Measurements from ENCODE around the gene MXD3. TPM values are rescaled to one million over a fixed set of nuclear protein-coding genes. Genes with fewer than 3 reads are reported as not detected.
A peak's percentile ranks its signal among the peaks of the same experiment; 100 is the strongest.

MXD3 gene
- polyA plus RNA-seq, 1 donor from 2014 or later: 4.1 TPM

DNA sequence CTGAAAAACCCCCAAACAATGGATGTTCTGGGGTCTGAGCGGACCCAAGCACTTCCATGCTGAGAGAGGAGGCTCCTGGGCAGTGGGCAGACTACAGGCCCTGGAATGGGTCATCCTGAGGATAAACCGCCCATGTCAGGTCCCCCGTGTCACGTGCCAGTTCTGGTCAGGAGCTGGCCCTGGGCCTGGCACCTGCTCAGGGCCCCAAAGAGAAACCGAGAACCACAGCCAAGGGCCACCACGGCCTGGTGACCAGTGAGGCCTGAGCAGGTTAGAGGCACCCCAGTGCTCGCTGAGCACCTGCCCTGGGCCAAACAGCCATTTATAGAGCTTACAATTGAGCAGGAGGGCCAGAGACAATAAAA is 24.0 kb upstream of the MXD3 start:
- H3K4me1 Mint-ChIP-seq: peaks cover under 1 to 13% (median 3%) of the 10 kb centered on the region in 3 donors
- H3K36me3 Mint-ChIP-seq: peaks cover 2% of the 10 kb centered on the region
- peak overlapping the region in 1 of 3 donors; percentile 50 for H3K27ac Mint-ChIP-seq
- H3K4me3 Mint-ChIP-seq: no peak overlapping the region
- no peaks in the 10 kb centered on the region for H3K27me3 Mint-ChIP-seq
- H3K9me3 Mint-ChIP-seq: no peaks in the 10 kb centered on the region

DNA sequence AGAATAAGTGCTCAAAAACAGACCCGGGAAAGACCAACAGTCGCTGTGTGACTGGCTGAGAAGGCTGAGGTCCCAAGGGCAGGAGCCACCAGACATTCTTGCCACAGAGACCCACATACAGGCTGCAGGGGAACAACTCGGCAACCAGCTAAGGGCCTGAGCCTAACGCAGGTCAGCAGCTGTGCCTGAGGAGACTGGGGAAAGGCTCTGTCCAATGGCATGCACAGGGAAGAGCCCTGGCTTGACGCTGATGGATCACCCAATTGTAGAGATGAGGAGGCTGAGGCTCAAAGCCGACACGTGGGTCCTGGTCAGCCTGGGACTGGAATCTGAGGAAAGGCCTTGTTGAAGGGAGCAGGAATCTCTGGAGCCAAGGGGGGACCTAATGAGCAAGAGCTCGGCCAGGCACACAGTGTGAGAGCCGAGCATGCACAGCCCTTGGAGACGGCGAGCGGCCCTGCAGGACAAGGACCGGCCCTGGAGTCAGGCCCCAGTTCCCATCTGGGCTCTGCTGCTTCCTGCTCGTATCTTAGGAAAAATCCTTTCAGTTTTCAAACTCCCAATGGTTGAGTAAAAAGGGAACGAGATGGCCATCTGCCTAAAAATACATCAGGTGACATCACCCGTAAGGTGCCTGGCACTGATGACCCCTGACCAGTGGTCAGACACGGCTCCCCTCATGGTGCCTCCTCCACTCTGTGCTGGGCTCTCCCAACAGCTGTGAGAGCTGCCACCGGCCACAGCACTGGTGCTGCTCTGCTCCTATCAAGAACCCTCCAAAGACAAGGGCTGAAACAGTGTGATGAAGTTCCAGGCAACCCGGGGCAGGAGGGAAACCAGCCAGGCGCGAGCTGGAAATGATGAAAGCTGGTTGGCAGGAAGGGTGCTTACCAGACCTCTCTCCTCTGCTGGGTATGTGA is 23.3 kb upstream of the MXD3 start:
- Mint-ChIP-seq H3K36me3 (peaks cover 7% of the 10 kb centered on the region), H3K4me1 (peaks cover 2 to 12% (median 3%) of the 10 kb centered on the region in 3 donors), H3K27ac (no peak overlapping the region), H3K9me3 (no peaks in the 10 kb centered on the region), H3K4me3 (no peak overlapping the region), H3K27me3 (no peaks in the 10 kb centered on the region)

DNA sequence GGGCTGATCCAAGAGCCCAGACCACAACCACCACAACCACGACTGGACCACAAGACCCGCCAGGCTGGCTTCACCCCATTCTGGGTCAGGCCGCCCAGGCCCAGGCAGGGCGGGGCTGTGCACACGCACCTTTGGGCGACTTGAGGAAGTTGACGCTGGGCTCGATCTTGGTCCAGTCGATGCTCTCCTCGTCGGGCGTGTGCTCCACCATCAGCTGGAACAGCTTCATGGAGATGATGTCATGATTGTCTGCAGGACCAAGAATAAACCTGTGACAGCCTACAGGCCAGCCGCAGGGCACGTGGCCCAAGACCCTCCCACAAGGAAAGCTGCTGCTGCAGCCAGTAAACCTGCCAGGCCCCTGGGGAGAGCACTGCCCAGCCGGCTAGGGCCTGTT is 22.5 kb upstream of the MXD3 start:
- Mint-ChIP-seq H3K4me1 (peaks cover 0 to 4% (median 2%) of the 10 kb centered on the region in 3 donors), H3K9me3 (no peaks in the 10 kb centered on the region), H3K36me3 (peaks cover 7% of the 10 kb centered on the region), H3K27ac (peak overlapping the region in 1 of 3 donors; percentile 84), H3K4me3 (peak overlapping the region in 1 of 4 donors; percentile 65), H3K27me3 (no peaks in the 10 kb centered on the region)

DNA sequence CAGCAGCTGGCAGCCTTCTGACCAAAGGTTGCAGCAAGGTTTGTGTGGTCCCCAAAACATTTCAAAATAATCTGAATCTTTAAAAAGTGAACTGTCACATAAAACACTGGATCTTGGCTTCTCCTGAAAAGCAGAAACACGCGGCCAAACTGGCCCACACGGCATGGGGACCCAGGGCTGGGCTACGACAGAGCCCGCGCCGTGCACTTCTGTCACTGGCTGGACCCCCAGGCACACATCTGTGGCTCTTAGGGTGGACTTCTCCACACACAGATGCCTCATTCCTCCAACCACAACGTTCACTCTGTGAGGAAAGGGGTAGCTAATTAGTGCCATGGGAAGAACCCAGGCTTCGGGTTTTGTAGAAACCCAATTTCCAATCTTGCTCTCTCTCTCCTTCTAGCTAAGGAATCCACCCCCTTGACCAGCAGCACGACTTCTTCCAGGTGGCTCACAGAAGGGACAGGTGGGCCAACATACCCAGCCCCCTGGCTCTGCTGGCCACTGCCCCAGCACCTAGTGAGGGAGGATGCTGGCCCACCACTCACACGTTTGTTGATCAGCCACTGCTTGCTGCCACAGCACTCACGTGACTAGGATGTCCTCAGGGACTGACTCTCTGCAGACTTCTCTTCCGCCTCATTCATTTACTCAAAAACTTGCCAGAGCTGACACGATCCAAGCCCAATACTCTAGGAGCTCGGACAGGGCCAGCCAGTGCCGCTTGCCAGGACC is 21.9 kb upstream of the MXD3 start:
- H3K27me3 Mint-ChIP-seq: no peaks in the 10 kb centered on the region
- H3K4me3 Mint-ChIP-seq: peak overlapping the region in 1 of 4 donors; percentile 65
- H3K4me1 Mint-ChIP-seq: peaks cover 0 to 4% (median 2%) of the 10 kb centered on the region in 3 donors
- H3K36me3 Mint-ChIP-seq: peaks cover 7% of the 10 kb centered on the region
- H3K9me3 Mint-ChIP-seq: no peaks in the 10 kb centered on the region
- peak overlapping the region in 1 of 3 donors; percentile 84 for H3K27ac Mint-ChIP-seq

DNA sequence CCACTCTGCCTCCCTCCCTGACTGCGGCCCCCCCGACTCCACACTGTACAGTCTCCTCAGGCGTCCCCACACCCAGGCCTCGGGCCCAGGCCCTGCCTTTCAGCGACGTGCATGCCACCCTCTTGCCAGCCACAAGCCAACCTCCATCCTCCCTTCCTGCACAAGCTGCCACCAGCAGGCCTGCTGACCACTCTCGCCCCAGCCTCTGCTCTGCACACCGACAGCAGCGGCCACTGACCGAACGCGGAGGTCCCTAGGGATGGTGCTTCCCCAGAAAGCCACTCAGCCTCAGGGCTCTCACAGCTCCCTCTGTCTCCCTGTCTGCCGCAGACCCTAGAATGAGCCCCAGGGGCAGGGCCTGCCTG is 21.2 kb upstream of the MXD3 start:
- Mint-ChIP-seq H3K4me1 (peaks cover 0 to 4% (median 2%) of the 10 kb centered on the region in 3 donors), H3K27ac (no peak overlapping the region), H3K4me3 (peak overlapping the region in 1 of 4 donors; percentile 70), H3K36me3 (peaks cover 7% of the 10 kb centered on the region), H3K9me3 (no peaks in the 10 kb centered on the region), H3K27me3 (no peaks in the 10 kb centered on the region)

DNA sequence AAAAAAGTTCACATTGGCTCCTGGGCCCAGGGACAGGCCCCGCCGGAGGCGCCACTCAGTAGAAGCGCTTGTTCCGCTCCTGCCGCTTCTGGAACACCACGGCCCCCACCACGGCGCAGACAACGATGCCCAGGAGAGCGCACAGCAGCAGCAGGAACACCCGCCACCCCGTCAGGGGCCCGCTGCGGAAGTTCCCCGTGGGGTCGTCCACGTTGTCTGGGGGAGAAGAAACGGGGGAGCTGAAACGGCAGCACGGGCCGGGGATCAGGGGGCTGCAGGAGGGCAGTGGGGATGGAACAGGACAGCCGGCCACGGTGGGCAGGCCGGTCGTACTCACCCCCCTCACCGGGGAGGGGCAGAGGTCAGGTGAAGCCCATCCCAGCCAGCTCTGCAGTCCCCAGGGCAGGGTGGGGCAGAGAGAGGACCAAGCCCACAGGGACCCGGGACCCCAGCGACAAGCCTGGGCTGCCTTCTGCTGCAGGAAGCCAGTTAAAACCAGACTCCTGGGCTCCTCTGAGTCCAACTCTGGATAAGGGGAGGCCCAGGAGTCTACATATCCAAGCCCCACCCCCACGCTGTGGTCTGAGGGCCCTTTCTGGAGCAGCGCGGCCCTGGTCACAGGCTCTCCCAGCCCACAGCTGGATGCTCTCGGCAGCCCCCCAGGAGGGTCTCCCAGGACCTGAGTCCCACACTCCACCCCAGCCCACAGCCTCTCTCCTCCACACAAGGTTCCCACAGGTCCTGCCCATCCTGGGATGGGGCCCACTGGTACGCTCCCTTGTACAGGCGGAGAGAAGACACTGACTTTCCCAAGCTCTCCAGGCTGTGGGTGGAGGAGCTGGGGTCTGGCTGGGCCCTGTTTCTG is 20.6 kb upstream of the MXD3 start:
- H3K4me3 Mint-ChIP-seq: no peak overlapping the region
- no peaks in the 10 kb centered on the region for H3K9me3 Mint-ChIP-seq
- H3K27me3 Mint-ChIP-seq: no peaks in the 10 kb centered on the region
- peaks cover 0 to 4% (median 2%) of the 10 kb centered on the region in 3 donors for H3K4me1 Mint-ChIP-seq
- peak overlapping the region in 1 of 3 donors; percentile 88 for H3K27ac Mint-ChIP-seq
- H3K36me3 Mint-ChIP-seq: peaks cover 7% of the 10 kb centered on the region

DNA sequence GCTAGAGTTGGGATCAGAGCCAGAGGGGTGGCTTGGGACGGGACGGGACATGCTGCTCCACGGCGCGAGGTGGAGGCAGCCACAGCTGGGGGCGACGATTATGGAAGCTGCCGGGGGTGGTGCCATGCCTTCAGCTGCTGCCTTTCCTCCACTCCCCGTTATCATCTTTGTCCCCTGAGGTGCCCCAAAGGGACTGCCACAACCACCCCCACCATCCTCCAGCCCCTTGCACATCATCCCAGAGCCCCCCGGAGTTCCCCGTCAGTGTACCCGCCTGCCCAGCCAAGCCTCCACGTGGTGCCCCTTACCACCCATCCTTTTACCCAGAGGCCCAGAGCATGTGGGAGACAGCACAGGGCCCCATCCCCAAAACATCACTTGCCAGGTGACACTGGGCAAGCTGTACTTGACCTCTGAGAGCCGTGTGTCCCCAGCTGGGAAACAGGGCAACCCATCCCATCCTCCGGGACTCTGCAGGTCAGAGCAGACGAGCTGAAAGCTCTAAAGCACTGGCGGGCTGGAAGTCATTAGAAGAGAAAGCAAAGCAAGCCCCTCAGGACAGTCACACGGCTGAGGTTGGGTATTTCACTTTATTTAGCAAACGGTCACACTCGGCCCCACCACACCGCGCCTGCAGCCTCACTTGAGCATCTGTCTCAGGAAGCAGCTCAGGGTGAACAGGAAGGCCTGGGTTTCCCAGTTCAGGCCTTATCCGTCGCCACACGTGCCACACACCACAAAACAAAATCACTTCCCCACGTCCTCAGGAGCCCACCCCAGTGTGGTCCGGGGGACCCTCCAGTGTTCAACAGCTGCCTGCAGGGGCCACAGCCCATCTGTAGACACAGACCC is 19.5 kb upstream of the MXD3 start:
- Mint-ChIP-seq H3K4me1 (peaks cover 0 to 4% (median 2%) of the 10 kb centered on the region in 3 donors), H3K9me3 (no peaks in the 10 kb centered on the region), H3K36me3 (peaks cover 7% of the 10 kb centered on the region), H3K27me3 (no peaks in the 10 kb centered on the region), H3K4me3 (peak overlapping the region in 1 of 4 donors; percentile 44), H3K27ac (peak overlapping the region in 2 of 3 donors; percentile 41 to 76)

DNA sequence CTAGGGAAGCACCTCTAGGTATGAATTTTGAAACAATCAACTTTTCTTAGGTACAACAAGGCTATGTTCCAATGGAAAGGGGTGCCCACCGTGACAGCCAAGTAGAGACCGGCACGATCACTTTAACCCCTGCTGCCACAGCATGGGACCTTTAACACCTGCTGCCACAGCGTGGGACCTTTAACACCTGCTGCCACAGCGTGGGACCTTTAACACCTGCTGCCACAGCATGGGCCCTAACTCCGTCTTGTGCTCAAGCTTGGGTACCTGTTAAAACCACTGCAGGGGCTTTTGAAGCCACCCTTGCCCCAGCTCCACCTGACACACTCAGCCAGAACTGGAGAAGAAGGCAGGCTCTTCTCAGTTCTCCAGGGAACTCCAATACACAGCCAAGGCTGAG is 18.2 kb upstream of the MXD3 start:
- peaks cover 5% of the 10 kb centered on the region for H3K36me3 Mint-ChIP-seq
- H3K27me3 Mint-ChIP-seq: no peaks in the 10 kb centered on the region
- H3K4me1 Mint-ChIP-seq: peaks cover 0 to 4% (median 2%) of the 10 kb centered on the region in 3 donors
- no peak overlapping the region for H3K4me3 Mint-ChIP-seq
- H3K27ac Mint-ChIP-seq: no peak overlapping the region
- H3K9me3 Mint-ChIP-seq: no peaks in the 10 kb centered on the region

DNA sequence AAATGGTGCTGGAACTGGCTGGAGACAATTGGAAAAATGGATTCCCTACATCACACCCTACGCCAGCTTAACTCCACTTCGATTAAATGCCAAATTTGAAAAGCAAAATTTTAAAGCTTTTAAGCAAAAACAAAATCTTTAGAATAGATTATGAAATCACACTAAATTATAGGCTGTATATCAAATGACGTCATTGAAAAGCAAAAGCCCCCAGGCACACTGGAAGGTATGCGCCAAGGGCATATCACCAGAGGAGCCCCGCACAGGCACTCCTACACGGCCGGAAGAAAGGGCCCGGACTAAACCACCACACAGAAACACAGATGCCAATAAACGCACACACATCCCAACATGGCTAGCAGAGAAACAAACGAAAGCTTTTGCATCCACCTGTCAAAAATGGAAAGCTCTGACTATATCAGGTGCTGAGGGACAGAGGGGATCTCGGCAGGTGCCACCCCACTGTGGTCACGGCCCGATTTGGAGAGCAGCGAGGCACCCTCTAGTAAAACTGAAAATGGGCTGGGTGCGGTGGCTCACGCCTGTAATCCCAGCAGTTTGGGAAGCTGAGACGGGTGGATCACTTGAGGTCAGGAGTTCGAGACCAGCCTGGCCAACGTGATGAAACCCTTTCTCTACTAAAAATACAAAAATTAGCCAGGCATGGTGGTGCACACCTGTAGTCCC is 17.0 kb upstream of the MXD3 start:
- H3K27ac Mint-ChIP-seq: peak overlapping the region in 1 of 3 donors; percentile 46
- H3K4me3 Mint-ChIP-seq: no peak overlapping the region
- peaks cover 8% of the 10 kb centered on the region for H3K36me3 Mint-ChIP-seq
- no peaks in the 10 kb centered on the region for H3K27me3 Mint-ChIP-seq
- H3K4me1 Mint-ChIP-seq: peaks cover 2% of the 10 kb centered on the region in 3 donors
- H3K9me3 Mint-ChIP-seq: no peaks in the 10 kb centered on the region

DNA sequence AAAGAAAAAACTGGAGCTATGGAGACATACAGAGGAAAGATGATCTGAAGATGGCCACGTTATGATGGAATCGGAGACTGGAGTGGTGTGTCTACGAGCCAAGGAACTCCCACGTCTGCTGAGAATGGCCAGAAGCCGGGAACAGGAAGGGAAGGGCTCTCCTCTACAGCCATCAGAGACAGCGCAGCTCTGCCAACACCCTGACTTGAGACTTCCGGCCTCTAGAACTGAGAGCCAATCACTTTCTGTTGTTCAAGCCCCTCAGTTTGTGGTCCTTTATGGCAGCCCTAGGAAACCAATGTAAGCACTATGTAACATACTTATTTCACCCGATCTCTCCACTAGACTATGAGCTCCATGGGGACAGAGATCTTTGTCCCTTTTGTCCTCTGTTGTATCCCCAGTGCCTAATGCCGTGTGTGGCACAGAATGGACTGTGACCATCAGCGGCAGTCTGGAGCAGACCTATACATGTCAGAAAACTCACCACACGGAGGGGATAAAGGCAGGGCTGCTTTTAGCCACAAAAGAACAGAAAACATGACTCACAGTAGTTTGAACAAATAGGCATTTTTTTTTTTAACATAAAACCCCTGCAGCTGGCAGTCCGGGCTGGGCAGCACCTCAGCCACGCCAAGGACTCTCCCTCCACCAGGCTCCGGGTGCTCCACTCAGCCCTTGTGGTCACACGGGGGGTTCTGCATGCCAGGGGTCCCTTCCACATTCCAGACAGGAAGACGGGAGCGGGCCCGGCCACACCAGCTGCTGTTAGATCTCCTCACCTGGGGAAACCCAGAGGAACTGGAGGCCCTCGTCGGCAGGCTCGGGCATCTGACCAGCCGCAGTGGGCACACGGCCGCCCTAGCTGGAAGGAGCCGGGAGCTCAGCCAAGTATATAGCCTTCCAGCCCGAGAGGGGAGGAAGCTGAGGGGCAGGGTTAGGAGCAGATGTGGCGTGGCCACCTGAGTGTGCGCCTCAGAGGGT is 16.1 kb upstream of the MXD3 start:
- H3K36me3 Mint-ChIP-seq: peaks cover 8% of the 10 kb centered on the region
- no peaks in the 10 kb centered on the region for H3K27me3 Mint-ChIP-seq
- no peaks in the 10 kb centered on the region for H3K9me3 Mint-ChIP-seq
- H3K4me1 Mint-ChIP-seq: peaks cover 0 to 2% (median 2%) of the 10 kb centered on the region in 3 donors
- H3K27ac Mint-ChIP-seq: no peak overlapping the region
- no peak overlapping the region for H3K4me3 Mint-ChIP-seq

DNA sequence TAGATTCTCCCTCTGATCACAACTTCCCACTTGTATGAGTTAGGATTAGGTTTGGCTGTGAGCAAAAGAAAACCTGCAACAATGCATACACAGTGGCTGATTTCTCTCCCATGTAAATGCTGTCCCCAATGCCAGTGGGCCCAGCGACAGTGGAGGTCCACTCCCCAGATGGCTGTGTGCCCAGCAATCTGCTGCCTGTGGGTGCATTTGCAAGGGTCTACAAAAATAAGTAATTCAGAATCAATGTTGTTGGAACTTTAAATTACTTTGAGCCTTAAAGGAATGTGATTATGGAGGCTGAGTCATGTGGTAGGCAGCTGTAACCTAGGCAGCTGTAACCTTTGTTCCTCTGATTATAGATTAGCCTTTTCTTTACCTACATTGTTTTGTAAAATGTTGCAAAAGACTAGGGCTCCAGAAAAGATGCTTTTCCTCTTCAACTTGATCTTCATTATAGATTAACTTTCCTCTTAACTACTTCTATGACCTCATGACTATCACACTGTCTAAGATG is 14.2 kb upstream of the MXD3 start:
- peaks cover 7% of the 10 kb centered on the region in 3 donors for H3K4me1 Mint-ChIP-seq
- no peak overlapping the region for H3K4me3 Mint-ChIP-seq
- H3K27ac Mint-ChIP-seq: peak overlapping the region in 1 of 3 donors; percentile 53
- no peaks in the 10 kb centered on the region for H3K27me3 Mint-ChIP-seq
- no peaks in the 10 kb centered on the region for H3K9me3 Mint-ChIP-seq
- H3K36me3 Mint-ChIP-seq: peaks cover 11% of the 10 kb centered on the region

DNA sequence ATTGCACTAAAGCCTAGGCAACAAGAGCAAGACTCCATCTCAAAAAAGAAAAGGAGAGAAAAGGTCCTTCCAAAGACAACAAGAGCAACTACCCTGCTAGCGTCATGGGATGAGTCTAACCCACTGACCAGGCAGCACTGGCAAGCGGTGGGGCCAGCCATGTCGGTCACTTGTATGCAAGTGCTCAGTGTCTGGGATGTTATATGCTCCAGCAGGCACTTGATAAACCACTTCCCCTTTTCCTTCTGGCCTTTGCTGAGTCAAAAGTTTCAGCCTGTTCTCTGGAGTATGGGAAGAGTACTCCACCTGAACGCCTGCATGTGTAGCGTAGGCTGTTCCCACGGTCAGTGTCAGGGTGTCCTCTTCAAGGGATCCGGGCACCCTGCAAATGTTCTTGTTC is 9.2 kb upstream of the MXD3 start:
- Mint-ChIP-seq H3K36me3 (peaks cover 8% of the 10 kb centered on the region), H3K4me1 (peaks cover 15 to 17% (median 16%) of the 10 kb centered on the region in 3 donors), H3K27ac (peak overlapping the region in 1 of 3 donors; percentile 91), H3K4me3 (no peak overlapping the region), H3K9me3 (peaks cover 0 to 6% (median 0%) of the 10 kb centered on the region in 3 donors), H3K27me3 (no peaks in the 10 kb centered on the region)
